Vagina (tissue), 2 donors: Measurements from ENCODE around the gene CRABP1. TPM values are rescaled to one million over a fixed set of nuclear protein-coding genes. Genes with fewer than 3 reads are reported as not detected.

Experiments used
- DNase-seq, 2 donors: peaks; one replicate each; pipeline ENCODE4 v3.0.0-alpha.2; 2017; ENCODE audit errors: extremely low spot score in 2 of 2
- H3K27ac ChIP-seq: fragments of 200-600 bp; sonication (generic); one replicate; pipeline ENCODE4 v1.5.1; 2019
- H3K27me3 ChIP-seq: fragments of 200-600 bp; sonication (generic); one replicate; pipeline ENCODE4 v1.5.1; 2019
- H3K36me3 ChIP-seq, 2 donors: fragments of 200-600 bp; sonication (generic); one replicate each; pipeline ENCODE4 v1.5.1; 2017 to 2019
- H3K4me1 ChIP-seq: fragments of 200-600 bp; sonication (generic); one replicate; pipeline ENCODE4 v1.5.1; 2019
- H3K4me3 ChIP-seq, 2 donors: fragments of 200-600 bp; sonication (generic); 1 replicate in 1 of 2; 2 replicates in 1 of 2; pipeline ENCODE4 v1.5.1; 2016 to 2019
- H3K9me3 ChIP-seq: fragments of 200-600 bp; sonication (generic); one replicate; pipeline ENCODE4 v1.5.1; 2019
- POLR2A ChIP-seq, 2 donors: fragments of 450-650 bp; IDR thresholded peaks; one replicate each; pipeline ENCODE4 v1.6.1; 2017; ENCODE audit warnings: antibody characterized with exemption in 2 of 2, mild to moderate bottlenecking in 2 of 2, moderate library complexity in 2 of 2
- POLR2AphosphoS5 ChIP-seq, 2 donors: sonication (generic); formaldehyde crosslinking; IDR thresholded peaks; one replicate each; pipeline ENCODE4 v1.9.0; 2017; ENCODE audit warnings: antibody characterized with exemption in 2 of 2, mild to moderate bottlenecking in 2 of 2, low read depth in 1 of 2; ENCODE audit not compliant: insufficient read depth in 1 of 2
- intact Hi-C: fragments of 100-400 bp; cut with DNase I; formaldehyde crosslinking; loops from one replicate; pipeline ENCODE4 v1.15.1; 2023
- total RNA-seq: library from RNA; depleted of rRNA; stranded (reverse); fragments of >200 nt; gene quantifications from one replicate; pipeline ENCODE4 v1.2.3, GENCODE V29; 2016
- TF ChIP-seq, protein P1 (sequence below), 3 experiments: fragments of 450-650 bp in 2 of 3; fragments of 200-600 bp in 1 of 3; sonication (generic) in 1 of 3; IDR thresholded peaks; one replicate each; pipeline ENCODE4 v1.5.1; 2017 to 2019; ENCODE audit warnings: antibody characterized with exemption in 3 of 3, mild to moderate bottlenecking in 2 of 3, moderate library complexity in 2 of 3

CRABP1 gene
- total RNA-seq, 1 donor from 2014 or later: not detected

DNA sequence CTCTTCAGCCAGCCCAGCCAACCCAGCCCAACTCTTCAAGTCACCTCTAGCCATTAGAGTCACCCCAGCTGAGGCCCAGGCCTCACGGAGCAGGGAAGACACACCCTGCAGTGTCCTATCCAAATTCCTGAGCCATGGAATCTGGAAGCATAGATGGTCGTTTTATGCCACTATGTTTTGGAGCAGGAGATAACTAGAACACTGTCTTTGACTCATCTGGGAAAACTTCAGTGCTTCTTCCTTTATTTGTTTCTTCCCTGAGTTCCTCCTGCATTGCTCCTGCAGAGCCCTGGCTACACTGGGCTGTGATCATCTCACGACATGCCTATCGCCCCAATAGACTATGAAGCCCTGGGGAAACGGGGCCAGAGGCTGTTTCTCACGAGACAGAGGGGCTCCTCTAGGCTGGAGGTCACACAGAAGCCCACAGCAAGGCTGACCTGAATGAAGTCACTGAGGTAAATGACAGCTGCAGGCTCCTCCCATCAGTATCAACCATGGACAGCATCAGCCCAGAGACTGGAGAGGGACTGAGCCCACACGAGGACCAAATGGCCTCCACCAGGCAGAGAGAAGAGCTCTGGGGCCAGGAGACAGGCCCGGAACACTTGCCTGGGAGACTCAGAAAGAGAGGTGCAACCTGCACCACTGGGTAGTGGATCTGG is 22.7 kb downstream of the CRABP1 start:
- no peak for DNase-seq
- Histone ChIP-seq H3K36me3 (no peaks in the 10 kb centered on the region), H3K27ac (no peak overlapping the region), H3K9me3 (no peaks in the 10 kb centered on the region), H3K4me1 (peaks cover 3% of the 10 kb centered on the region), H3K4me3 (no peak overlapping the region), H3K27me3 (no peaks in the 10 kb centered on the region)
- intact Hi-C loops: no loop called here
- TF ChIP-seq, protein P1, sequence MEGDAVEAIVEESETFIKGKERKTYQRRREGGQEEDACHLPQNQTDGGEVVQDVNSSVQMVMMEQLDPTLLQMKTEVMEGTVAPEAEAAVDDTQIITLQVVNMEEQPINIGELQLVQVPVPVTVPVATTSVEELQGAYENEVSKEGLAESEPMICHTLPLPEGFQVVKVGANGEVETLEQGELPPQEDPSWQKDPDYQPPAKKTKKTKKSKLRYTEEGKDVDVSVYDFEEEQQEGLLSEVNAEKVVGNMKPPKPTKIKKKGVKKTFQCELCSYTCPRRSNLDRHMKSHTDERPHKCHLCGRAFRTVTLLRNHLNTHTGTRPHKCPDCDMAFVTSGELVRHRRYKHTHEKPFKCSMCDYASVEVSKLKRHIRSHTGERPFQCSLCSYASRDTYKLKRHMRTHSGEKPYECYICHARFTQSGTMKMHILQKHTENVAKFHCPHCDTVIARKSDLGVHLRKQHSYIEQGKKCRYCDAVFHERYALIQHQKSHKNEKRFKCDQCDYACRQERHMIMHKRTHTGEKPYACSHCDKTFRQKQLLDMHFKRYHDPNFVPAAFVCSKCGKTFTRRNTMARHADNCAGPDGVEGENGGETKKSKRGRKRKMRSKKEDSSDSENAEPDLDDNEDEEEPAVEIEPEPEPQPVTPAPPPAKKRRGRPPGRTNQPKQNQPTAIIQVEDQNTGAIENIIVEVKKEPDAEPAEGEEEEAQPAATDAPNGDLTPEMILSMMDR (IDR thresholded peaks at IDR 0.05): no peak
- no peak for TF ChIP-seq POLR2A (IDR thresholded peaks at IDR 0.05)
- TF ChIP-seq POLR2AphosphoS5 (IDR thresholded peaks at IDR 0.05; ENCODE audit: insufficient read depth in 1 of 2, low read depth in 1 of 2): no peak

- DNase-seq: no peak
- Histone ChIP-seq H3K27me3 (no peaks in the 10 kb centered on the region), H3K9me3 (no peaks in the 10 kb centered on the region), H3K4me3 (no peak overlapping the region), H3K36me3 (no peaks in the 10 kb centered on the region), H3K4me1 (peaks cover 3% of the 10 kb centered on the region), H3K27ac (peak overlapping the region; percentile 28)
- intact Hi-C loops: no loop called here
- TF ChIP-seq, protein P1 (IDR thresholded peaks at IDR 0.05): no peak
- TF ChIP-seq POLR2AphosphoS5 (IDR thresholded peaks at IDR 0.05; ENCODE audit: insufficient read depth in 1 of 2, low read depth in 1 of 2): no peak
- TF ChIP-seq POLR2A (IDR thresholded peaks at IDR 0.05): no peak
Observed at GRCh38 chr15:78363381-78363734, 23.2 kb downstream of the CRABP1 start.

- Histone ChIP-seq H3K4me3 (no peak overlapping the region), H3K4me1 (peaks cover 3% of the 10 kb centered on the region), H3K36me3 (no peaks in the 10 kb centered on the region), H3K9me3 (no peaks in the 10 kb centered on the region), H3K27ac (no peak overlapping the region), H3K27me3 (no peaks in the 10 kb centered on the region)
- DNase-seq: no peak
- no peak for TF ChIP-seq POLR2A (IDR thresholded peaks at IDR 0.05)
- TF ChIP-seq, protein P1 (IDR thresholded peaks at IDR 0.05): no peak
- TF ChIP-seq POLR2AphosphoS5 (IDR thresholded peaks at IDR 0.05; ENCODE audit: insufficient read depth in 1 of 2, low read depth in 1 of 2): no peak
- intact Hi-C loops: no loop called here
Observed at GRCh38 chr15:78364233-78364632, 24.1 kb downstream of the CRABP1 start.

- intact Hi-C loops: no loop called here
- no peak for DNase-seq
- no peak overlapping the region for H3K27ac ChIP-seq
- H3K9me3 ChIP-seq: no peaks in the 10 kb centered on the region
- peaks cover 3% of the 10 kb centered on the region for H3K4me1 ChIP-seq
- no peak overlapping the region for H3K4me3 ChIP-seq
- H3K27me3 ChIP-seq: no peaks in the 10 kb centered on the region
- H3K36me3 ChIP-seq: no peaks in the 10 kb centered on the region
- TF ChIP-seq POLR2A (IDR thresholded peaks at IDR 0.05) (no peak), POLR2AphosphoS5 (IDR thresholded peaks at IDR 0.05; ENCODE audit: insufficient read depth in 1 of 2, low read depth in 1 of 2) (no peak)
- TF ChIP-seq, protein P1 (IDR thresholded peaks at IDR 0.05): no peak
Observed at GRCh38 chr15:78365917-78366316, 25.8 kb downstream of the CRABP1 start.

GRCh38 chr15:78366342-78366741 is 26.2 kb downstream of the CRABP1 start:
- intact Hi-C loops: no loop called here

More at GRCh38 chr15:78366342-78366741, 26.2 kb downstream of the CRABP1 start:
- Histone ChIP-seq H3K27me3 (no peaks in the 10 kb centered on the region), H3K27ac (no peak overlapping the region), H3K4me3 (no peak overlapping the region), H3K9me3 (no peaks in the 10 kb centered on the region), H3K36me3 (no peaks in the 10 kb centered on the region), H3K4me1 (peaks cover 3% of the 10 kb centered on the region)
- TF ChIP-seq, protein P1 (IDR thresholded peaks at IDR 0.05): no peak
- TF ChIP-seq POLR2AphosphoS5 (IDR thresholded peaks at IDR 0.05; ENCODE audit: insufficient read depth in 1 of 2, low read depth in 1 of 2): no peak
- no peak for TF ChIP-seq POLR2A (IDR thresholded peaks at IDR 0.05)
- DNase-seq: no peak
